HG02943 (cell line): ENCODE data around the gene KNDC1.
"Not testable (repeated sequence)": the region's sequence is repeated elsewhere in the genome, so short reads cannot be mapped to it uniquely, and the experiment has no call there.

Source experiments
- ATAC-seq: cut with Tn5 transposase; IDR thresholded peaks from one replicate; pipeline ENCODE4 v1.9.1; 2021; ENCODE audit warnings: mild to moderate bottlenecking, low read depth, moderate library complexity; ENCODE audit not compliant: unreplicated experiment

Gene KNDC1

DNA sequence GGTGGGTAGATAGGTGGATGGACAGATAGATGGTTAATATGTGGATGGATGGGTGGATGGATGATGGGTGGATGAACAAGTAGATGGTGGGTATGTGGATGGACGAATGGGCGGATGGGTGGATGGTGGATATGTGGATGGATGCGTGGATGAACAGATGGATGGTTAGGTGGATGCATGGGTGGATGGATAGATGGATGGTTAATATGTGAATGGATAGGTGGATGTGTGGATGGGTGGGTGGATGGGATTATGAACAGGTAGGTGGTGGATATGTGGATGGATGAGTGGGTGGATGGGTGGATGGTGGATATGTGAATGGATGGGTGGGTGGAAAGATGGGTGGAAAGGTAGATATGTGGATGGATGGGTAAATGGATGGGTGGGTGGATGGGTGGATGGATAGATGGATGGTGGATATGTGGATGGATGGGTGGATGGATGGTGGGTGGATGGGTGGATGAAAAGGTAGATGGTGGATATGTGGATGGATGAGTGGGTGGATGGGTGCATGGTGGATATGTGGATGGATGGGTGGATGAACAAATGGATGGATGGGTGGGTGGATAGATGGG is 14.8 kb downstream of the KNDC1 start:
- no peak for ATAC-seq

DNA sequence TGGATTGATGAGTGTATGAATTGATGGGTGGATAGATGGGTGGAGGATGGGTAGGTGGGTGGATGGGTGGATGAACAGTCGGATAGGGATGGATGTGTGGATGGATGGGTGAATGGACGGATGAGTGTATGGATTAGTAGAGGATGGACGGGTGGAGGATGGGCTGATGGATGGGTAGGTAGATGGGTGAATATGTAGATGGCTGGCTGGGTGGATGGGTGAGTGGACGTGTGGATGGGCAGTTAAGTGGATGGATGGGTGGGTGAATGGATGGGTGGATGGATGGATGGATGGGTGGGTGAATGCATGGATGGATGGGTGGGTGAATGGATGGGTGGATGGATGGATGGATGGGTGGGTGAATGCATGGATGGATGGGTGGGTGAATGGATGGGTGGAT is 15.6 kb downstream of the KNDC1 start:
- ATAC-seq: not testable (repeated sequence)

DNA sequence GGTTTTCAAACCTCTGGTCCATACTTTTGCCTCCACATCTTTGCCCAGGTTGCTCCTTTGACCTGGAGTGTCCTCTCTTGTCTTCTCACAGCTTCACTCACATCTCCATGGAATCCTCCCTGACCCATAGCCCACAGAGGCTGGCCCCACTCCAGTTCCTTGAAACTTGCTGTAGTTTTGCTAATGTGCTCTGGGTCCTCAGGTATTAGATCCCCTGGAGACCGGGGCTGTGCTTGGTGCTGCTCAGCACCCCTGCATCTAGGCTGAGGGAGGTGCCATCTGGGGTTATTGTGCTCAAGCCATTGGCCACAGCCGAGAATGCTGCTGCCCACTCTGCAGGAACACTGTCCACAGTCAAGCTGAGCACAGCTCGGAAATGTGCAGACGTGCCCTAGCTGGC is 16.5 kb downstream of the KNDC1 start:
- ATAC-seq: no peak

DNA sequence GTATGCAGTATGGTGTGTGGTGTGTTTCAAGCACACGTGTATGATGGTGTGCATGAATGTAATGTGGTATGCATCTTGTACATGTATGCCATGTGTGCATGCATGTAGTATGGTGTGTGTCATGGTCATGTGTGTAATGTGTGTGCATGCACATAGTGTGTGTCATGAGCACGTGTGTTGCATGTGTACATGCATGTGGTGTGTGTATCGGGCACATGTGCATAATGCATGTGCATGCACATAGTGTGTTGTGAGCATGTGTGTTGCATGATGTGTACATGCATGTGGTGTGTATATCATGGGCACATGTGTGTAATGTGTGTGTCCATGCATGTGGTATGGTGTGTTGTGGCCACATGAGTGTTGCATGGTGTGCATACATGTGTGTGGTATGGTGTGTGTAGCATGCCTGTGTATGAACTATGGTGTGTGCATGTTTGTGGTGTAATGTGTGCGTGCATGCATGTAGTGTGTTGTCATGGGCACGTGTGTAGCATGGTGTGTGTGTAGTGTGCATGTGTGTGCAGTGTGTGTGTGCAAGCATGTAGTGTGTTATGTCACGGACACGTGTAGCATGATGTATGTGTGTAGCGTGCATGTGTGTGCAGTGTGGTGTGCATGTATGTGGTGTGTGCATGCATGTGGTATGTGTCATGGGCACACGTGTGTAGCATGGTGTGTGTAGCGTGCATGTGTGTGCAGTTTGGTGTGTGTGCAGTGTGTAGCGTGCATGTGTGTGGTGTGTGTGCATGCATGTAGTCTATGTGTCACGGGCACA is 17.6 kb downstream of the KNDC1 start:
- ATAC-seq: no peak

DNA sequence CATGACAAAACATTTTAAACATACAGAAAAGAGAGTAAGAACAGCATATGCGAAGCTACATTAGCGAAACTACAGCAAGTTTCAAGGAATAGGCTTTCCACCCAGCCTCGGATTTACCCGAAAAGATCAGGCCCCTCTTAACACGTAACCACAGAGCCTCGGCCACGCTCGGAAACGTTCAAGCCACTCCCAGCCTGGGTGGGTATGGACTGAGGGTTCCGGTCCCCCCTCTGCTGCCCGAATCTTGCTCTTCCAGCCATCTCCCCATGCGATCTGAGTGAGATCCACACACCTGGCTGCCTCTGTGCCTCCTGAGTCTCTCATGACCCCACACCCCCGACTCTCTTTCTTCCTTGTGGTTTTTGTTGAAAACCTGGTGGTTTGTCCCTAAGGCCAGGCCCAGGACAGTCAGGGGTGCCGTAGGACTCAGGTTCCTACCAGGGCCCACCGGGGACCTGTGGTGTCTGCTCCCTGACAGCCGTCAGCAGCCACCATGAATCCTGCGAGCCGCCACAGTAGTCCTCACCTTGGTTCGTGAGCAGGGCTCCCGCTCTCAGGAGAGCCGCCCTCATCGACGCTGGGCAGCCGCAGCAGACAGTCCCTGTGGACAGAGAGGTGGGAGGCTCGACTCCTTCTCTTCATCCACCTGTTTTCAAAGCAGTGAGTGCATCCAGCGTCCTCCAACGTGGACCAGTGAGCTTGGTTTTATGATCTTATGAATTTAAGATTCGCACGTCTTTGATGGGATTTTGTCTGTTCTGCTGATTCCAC is 18.5 kb downstream of the KNDC1 start:
- ATAC-seq: no peak

DNA sequence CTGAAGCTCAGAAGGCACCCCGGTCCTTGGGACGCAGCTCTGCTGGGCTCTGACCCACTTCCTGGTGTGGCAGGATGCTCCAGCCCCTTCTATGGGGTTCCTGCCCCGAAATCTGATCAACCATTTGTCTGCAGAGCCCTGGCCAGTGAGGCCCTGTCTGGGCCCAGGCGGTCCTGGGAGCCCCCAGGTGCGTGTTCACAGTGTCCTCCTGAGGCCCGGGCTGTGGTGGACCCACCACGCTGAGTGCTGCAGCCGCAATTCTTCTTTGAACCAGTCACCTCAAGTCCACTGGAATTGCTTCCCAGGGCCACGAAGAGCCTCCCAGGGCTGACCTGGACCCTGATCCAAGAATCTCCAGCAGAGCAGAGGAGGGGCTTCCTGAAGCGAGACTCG is 19.1 kb downstream of the KNDC1 start:
- no peak for ATAC-seq

DNA sequence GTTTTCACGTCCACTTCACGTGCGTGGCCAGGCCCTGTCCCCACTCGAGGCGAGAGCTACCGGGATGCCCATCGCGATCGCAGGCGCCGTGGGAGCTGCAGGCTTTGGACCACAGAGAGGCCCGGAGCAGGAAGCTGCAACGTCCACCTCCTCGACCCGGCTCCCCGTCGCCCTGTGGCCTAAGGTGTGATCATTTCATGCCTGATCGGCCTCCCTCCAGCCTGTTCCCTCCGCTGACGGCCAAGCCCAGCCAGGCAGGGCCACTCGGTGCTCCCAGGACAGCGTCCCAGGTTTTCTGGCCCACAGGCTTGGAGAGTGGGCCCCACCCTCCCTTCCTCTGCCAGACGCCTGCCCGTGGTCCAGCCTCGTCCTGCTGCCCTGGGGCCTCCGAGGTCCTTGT is 19.6 kb downstream of the KNDC1 start:
- ATAC-seq: no peak

DNA sequence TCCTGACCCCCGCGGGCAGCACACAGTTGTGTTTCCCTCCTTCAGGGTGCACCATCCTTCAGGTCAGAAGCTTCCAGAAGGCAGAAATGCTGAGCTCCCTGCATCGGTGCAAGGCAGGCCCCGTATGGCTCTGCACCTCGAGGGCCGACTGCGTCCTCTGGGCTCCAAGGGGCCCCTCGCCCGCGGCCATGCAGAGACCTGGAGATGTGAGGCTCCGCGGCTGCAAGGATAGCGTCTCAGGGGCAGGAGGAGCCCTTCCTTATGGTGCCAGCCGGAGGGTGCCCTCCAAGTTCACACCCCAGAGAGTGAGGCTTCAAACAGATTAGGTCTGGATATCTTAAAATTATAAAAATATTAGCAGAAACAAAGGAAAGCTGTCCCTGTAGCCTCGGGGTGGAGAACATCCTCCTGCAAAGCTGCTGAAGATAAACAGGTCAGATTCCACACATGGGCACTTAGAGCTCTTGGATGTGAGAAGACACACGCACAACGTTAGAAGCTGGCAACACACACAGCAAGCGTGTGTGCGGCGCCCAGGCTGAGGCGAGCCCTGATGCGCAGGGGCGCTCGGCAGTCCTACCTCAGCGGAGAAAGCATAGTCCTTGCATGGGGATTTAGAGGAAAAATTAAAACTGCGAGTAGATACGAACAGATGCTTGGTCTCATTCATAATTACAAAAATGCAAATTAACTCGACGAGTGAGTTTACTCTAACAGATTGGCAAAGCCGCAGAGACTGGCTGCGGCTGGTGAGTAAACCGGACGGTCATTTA is 20.4 kb downstream of the KNDC1 start:
- ATAC-seq: no peak

DNA sequence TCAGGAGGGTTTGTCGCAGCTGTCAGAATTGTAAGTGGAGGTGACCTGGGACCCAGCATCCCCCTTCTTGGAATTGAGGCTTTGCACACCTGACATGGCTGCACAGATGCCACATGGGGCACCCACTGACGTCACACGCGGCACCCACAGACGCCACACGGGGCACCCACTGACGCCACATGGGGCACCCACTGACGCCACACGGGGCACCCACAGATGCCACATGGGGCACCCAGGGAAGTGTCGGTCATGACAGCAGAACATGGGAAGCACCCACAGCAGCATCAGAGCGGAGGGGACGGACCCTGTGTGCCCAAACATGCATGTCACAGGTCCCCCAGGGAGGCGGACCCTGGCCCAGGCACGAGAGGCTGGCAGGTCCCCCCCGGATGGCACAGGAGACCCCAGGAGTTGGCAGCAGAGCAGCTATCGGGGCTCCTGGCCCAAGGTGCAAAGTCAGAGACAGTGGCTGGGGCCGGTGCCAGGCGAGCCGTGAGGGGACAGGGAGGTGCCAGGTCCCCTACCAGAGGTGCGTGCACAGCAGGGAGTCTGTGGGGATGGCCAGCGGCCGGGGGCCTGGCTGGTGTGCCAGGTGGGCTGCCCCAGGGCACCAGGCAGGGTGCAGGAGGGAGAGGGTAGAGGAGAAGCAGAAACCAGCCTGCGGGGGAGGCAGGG is 21.1 kb downstream of the KNDC1 start:
- no peak for ATAC-seq

DNA sequence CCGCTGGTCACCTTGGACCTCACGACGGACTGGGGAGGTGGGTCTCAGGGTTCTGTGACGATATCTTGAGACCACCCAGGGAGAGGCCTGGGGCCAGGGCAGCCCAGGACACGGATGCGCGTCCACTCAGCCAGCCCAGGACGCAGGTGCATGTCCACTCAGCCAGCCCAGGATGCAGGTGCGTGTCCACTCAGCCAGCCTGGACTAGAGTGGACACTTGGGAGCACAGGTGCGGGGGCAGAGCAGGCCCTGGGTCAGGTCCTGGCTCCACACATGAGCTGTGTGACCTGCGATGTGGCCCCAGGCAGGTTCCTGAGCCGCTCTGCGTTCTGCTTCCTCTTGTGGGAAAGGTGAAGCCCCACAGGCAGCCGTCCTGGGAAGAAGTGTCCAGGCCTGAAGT is 22.2 kb downstream of the KNDC1 start:
- no peak for ATAC-seq

DNA sequence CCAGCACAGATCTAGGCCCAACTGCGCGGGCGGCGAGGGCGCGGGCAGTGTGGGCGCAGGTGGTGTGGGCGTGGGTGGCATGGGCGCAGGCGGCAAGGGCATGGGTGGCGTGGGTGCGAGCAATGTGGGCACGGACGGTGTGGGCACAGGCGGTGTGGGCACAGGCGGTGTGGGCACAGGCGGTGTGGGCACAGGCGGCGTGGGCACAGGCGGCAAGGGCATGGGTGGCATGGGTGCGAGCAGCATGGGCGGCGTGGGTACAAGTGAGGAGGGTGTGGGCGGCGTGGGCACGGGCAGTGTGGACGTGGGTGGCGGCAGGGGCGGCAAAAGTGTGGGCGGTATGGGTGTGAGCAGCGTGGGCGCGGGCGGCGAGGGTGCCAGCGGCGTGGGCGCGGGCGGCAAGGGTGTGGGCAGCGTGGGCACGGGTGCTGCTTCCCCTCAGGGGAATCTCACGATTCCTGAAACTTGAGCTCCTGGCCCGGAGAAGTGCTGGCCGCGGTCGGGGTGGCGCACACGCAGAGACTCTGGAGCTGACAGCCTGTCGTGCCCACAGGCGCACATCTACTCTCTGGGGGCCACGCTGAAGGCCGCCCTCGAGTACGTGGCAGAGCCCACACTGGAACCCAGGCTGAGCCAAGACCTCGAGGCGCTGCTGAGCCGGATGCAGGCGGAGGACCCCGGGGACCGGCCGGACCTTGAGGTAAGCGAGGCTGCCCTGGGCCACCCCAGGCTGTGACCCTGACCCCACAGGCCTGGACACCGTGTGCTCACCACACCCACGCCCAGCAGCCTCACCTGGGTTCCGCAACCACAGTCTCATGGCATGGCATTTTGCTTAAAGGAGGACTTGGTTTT is 23.0 kb downstream of the KNDC1 start:
- no peak for ATAC-seq

DNA sequence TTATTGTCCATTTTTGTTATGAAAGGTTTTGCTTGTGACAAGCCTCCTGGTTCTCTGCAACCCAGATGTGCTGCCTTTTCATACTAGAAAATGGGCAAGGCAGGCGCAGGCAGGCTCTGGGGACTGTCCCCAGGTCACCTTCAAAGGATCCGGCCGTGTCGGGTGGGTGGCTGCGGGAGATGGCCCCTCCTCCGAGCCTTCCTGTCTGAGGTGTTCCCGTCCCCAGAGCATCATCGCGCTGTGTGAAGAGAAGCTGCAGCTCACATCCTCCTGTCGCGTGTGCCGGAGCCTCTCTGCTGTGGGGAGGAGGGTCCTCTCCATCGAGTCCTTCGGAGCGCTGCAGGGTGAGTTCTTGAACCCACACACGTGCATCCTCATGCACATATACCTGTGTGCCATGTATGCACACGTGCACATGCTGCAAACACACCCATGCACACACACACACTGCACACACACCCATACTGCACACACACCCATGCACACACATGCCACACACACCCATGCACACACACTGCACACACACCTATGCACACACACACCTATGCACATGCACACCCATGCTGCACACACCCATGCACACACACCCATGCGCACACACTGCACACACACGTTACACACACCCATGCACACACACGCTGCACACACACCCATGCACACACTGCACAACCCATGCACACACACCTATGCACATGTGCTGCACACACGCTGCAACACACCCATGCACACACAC is 23.8 kb downstream of the KNDC1 start:
- no peak for ATAC-seq

DNA sequence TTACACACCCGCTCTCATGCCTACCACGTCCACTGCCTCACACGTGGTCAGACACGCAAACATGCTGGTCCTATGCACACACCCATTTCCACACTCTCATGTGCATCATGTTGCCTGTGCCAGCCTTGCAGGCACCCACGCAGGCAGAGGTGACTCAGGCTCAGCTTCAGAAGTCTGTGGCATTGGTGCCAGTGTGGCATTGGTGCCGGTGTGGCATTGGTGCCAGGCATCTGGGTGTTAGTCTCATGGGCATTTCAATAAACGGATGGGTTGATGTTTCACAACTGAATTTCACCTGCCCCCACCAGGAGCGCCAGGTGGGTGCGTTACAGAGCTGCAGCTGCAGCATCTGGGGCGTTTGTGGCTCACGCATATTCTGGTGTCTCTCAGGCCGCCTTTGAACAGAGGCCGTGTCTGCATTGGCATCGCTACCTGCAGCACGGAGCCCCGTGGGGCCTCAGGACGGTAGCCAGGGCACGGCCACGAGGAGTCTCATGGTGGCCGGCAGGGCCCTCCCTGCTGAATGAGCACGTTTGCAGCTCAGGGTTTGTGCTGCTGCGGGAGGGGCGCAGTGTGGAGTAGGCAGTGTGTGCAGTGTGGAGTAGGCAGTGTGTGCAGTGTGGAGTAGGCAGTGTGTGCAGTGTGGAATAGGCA is 24.7 kb downstream of the KNDC1 start:
- no peak for ATAC-seq

DNA sequence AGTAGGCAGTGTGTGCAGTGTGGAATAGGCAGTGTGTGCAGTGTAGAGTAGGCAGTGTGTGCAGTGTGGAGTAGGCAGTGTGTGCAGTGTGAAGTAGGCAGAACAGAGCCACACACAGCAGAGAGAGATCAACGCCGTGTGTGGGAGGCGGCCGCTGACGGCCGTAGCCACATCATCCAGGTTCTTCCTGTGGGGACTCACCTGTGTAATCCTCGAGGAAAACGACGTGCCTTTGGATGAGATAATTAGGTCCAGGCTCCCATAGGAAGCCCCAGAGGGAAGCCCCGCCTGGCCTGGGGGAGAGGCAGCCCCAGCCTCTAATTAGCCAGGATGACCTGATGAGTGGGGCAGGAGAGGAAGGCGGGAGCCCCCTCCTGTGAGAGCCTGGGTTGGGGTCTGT is 25.4 kb downstream of the KNDC1 start:
- ATAC-seq: no peak

DNA sequence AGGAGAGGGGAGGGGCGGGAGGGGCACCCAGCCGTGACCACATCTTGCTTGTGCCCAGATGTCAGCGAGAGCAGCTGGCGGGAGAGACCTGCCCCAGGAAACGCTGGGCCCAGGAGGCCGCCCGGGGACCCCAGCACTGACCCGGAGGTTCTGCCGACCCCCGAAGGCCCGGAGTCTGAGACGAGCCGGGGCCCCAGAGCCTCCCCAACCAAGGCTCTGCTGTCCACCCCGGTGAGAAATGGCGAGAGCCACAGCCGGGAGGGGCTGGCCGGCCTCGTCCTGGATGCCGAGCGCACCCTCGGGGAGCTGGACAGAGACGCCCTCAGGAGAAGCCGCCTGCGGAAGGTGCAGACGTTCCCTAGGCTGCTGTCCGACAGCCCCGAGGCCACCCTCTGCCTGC is 25.9 kb downstream of the KNDC1 start:
- no peak for ATAC-seq

DNA sequence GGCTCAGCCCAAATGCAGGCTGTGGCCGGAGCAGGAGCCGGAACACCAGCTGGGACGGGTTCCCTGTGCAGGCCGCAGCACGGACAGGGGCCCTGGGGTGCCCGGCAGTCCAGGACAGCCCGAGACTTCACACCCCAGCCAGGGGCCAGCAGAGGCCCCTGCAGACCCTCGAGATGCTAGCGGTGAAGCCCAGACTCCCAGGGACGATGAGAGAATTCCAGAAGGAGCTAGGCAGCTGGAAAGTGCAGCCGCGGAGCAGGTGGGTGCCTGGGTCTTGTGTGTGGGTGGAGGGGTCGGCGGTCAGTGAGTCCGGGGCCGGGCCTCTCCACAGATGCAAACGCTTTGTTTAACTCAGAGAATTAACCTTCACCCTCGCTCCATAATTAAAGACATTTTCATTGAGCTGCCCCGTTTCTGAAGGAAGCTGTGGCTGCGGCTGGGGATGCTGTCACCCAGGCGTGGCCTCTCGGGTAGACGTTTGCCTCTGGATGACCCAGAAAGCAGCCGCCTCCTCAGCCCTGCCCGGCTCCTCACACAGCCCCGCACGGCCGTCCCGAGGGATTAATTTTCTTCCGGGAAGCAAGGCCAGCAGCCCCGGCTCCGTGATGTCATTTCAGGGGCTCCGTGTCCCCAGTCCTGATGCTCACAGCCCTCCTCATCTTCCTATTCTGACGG is 26.5 kb downstream of the KNDC1 start:
- ATAC-seq: no peak

DNA sequence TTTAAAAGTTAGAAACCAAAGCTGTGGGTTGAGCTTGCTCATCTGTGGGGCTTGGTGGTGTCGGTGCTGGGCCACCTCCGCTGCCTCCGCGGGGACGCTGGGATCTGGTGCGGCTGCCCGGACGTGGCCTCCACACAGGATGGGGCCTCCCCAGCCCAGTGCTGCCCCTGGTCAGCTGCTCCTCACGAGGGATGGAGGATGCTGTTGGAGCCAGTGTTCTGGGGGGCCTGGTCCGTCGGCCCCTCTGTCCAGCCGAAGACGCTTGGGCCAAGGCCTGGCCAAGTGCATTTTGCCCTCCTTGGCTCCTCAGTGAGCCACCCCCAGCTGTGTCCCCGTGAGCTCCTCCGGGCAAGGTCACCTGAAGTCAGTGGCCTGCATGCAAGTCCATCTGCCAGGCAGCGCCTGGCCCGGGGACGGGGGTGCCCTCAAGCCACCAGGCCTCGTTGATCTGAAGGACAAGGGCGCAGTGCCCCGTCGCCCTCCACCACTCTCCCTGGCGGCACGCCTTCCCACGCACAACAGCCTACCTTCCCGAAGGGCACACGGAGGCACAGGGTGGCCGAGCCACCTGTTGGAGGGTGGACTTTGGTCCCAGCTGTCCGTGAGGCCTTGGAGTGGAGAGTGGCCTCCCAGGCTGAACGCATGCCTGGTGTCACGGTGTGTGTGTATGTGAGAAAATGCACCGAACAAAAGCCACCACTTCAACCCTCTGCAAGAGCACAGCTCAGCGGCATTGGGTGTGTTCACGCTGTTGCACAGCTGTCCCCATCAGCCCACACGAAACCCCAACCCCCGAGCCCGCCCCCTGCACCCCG is 27.3 kb downstream of the KNDC1 start:
- no peak for ATAC-seq
